Effector memory CD8-positive, alpha-beta T cell (primary cell): ENCODE data around the gene ACAA2.
A peak's percentile ranks its signal among the peaks of the same experiment; 100 is the strongest.

Experiments
- ATAC-seq: fragments of 150-1000 bp; cut with Tn5 transposase; replicated peaks from 2 replicates; pipeline ENCODE4 v1.10.0; 2021; ENCODE audit warnings: mild to moderate bottlenecking, moderate library complexity
- DNase-seq, 3 experiments: peaks; one replicate each; pipeline ENCODE4 v3.0.0; 2021
- H3K27ac Mint-ChIP-seq, 2 donors: one replicate each; pipeline ENCODE4 v1.8.0; 2022; ENCODE audit warnings: mild to moderate bottlenecking in 2 of 2, mixed read lengths in 2 of 2, moderate library complexity in 2 of 2
- H3K27me3 Mint-ChIP-seq, 2 donors: one replicate each; pipeline ENCODE4 v1.8.0; 2022; ENCODE audit warnings: mixed read lengths in 2 of 2
- H3K36me3 Mint-ChIP-seq: one replicate; pipeline ENCODE4 v1.8.0; 2022; ENCODE audit warnings: mild to moderate bottlenecking, moderate library complexity, mixed read lengths; ENCODE audit not compliant: insufficient read depth
- H3K4me1 Mint-ChIP-seq, 2 donors: one replicate each; pipeline ENCODE4 v1.8.0; 2022; ENCODE audit warnings: low read depth in 2 of 2, mixed read lengths in 2 of 2
- H3K4me3 Mint-ChIP-seq, 2 donors: one replicate each; pipeline ENCODE4 v1.8.0; 2022; ENCODE audit warnings: mild to moderate bottlenecking in 2 of 2, mixed read lengths in 2 of 2, moderate library complexity in 2 of 2
- H3K9me3 Mint-ChIP-seq, 2 donors: one replicate each; pipeline ENCODE4 v1.8.0; 2022; ENCODE audit warnings: mixed read lengths in 2 of 2
- total RNA-seq, 9 experiments: gene quantifications; one replicate each; lab custom pipeline; 2026; lab: John Stamatoyannopoulos, UW

Gene ACAA2
- total RNA-seq = 13.4 to 39.0 (median 29.7) reads per million in 9 experiments

- Mint-ChIP-seq H3K36me3 (peaks cover 10% of the 10 kb centered on the region), H3K27ac (peak within 1 kb of the TSS; percentile 92 to 96), H3K9me3 (no peaks in the 10 kb centered on the region), H3K4me3 (peak within 1 kb of the TSS; percentile 91 to 97), H3K27me3 (no peaks in the 10 kb centered on the region), H3K4me1 (peaks cover 50 to 63% of the 10 kb centered on the region in 2 donors)
- ATAC-seq = peak; percentile 88
- DNase-seq = peak; percentile 72 to 76 (median 76)
These were observed at the start of gene ACAA2 for GRCh38 chr18:49813319-49814146. Gene ACAA2, minus strand, starts transcription at chr18:49813533. Its CDS starts 49 bp downstream, at chr18:49813484.

- ATAC-seq (no peak), DNase-seq (no peak)
- peaks cover 11 to 48% of the 10 kb centered on the region in 2 donors for H3K27me3 Mint-ChIP-seq
- H3K4me3 Mint-ChIP-seq = no peak overlapping the region
- H3K36me3 Mint-ChIP-seq = peaks cover 2% of the 10 kb centered on the region
- peaks cover 4 to 5% of the 10 kb centered on the region in 2 donors for H3K4me1 Mint-ChIP-seq
- no peaks in the 10 kb centered on the region for H3K9me3 Mint-ChIP-seq
- no peak overlapping the region for H3K27ac Mint-ChIP-seq
These were observed 49.5 kb upstream of the ACAA2 start for GRCh38 chr18:49862656-49863385.

GRCh38 chr18:49861659-49862058, 48.3 kb upstream of the ACAA2 start:
- Mint-ChIP-seq H3K4me1 (peaks cover 4 to 6% of the 10 kb centered on the region in 2 donors), H3K9me3 (no peaks in the 10 kb centered on the region), H3K4me3 (no peak overlapping the region), H3K27ac (no peak overlapping the region), H3K27me3 (peaks cover 11 to 39% of the 10 kb centered on the region in 2 donors), H3K36me3 (no peaks in the 10 kb centered on the region)
- DNase-seq = no peak
- no peak for ATAC-seq

- no peaks in the 10 kb centered on the region for H3K9me3 Mint-ChIP-seq
- H3K27me3 Mint-ChIP-seq = peaks cover 6 to 24% of the 10 kb centered on the region in 2 donors
- no peak for DNase-seq
- no peak for ATAC-seq
- no peaks in the 10 kb centered on the region for H3K36me3 Mint-ChIP-seq
- peaks cover 4 to 7% of the 10 kb centered on the region in 2 donors for H3K4me1 Mint-ChIP-seq
- H3K4me3 Mint-ChIP-seq = no peak overlapping the region
- H3K27ac Mint-ChIP-seq = no peak overlapping the region
These were observed 46.4 kb upstream of the ACAA2 start for GRCh38 chr18:49859725-49860124.

GRCh38 chr18:49859021-49859359, 45.7 kb upstream of the ACAA2 start:
- H3K36me3 Mint-ChIP-seq = no peaks in the 10 kb centered on the region
- peaks cover 0 to 17% of the 10 kb centered on the region in 2 donors for H3K27me3 Mint-ChIP-seq
- DNase-seq (no peak), ATAC-seq (no peak)
- peak overlapping the region in 1 of 2 donors; percentile 38 for H3K27ac Mint-ChIP-seq
- H3K9me3 Mint-ChIP-seq = no peaks in the 10 kb centered on the region
- no peak overlapping the region for H3K4me3 Mint-ChIP-seq
- peaks cover 4 to 7% of the 10 kb centered on the region in 2 donors for H3K4me1 Mint-ChIP-seq

- H3K9me3 Mint-ChIP-seq = no peaks in the 10 kb centered on the region
- H3K4me1 Mint-ChIP-seq = peaks cover 4 to 7% of the 10 kb centered on the region in 2 donors
- ATAC-seq = peak; percentile 37
- peak; percentile 52 to 59 (median 53) for DNase-seq
- H3K4me3 Mint-ChIP-seq = no peak overlapping the region
- H3K27me3 Mint-ChIP-seq = peaks cover 0 to 12% of the 10 kb centered on the region in 2 donors
- peak overlapping the region in 1 of 2 donors; percentile 38 for H3K27ac Mint-ChIP-seq
- H3K36me3 Mint-ChIP-seq = no peaks in the 10 kb centered on the region
These were observed 45.1 kb upstream of the ACAA2 start for GRCh38 chr18:49858309-49859020.

- Mint-ChIP-seq H3K4me1 (peaks cover 4 to 7% of the 10 kb centered on the region in 2 donors), H3K27ac (peak overlapping the region in 1 of 2 donors; percentile 38), H3K9me3 (no peaks in the 10 kb centered on the region), H3K27me3 (peaks cover 0 to 4% of the 10 kb centered on the region in 2 donors), H3K36me3 (no peaks in the 10 kb centered on the region), H3K4me3 (no peak overlapping the region)
- ATAC-seq = no peak
- no peak for DNase-seq
These were observed 44.4 kb upstream of the ACAA2 start for GRCh38 chr18:49857708-49858107.

GRCh38 chr18:49856496-49856895, 43.2 kb upstream of the ACAA2 start:
- no peaks in the 10 kb centered on the region for H3K36me3 Mint-ChIP-seq
- DNase-seq (no peak), ATAC-seq (no peak)
- no peak overlapping the region for H3K4me3 Mint-ChIP-seq
- no peaks in the 10 kb centered on the region for H3K9me3 Mint-ChIP-seq
- H3K27me3 Mint-ChIP-seq = no peaks in the 10 kb centered on the region
- peak overlapping the region in 1 of 2 donors; percentile 39 for H3K27ac Mint-ChIP-seq
- peaks cover 4 to 7% of the 10 kb centered on the region in 2 donors for H3K4me1 Mint-ChIP-seq

GRCh38 chr18:49855711-49856415, 42.5 kb upstream of the ACAA2 start:
- Mint-ChIP-seq H3K4me3 (no peak overlapping the region), H3K4me1 (peaks cover 4 to 7% of the 10 kb centered on the region in 2 donors), H3K27me3 (peaks cover 0 to 2% of the 10 kb centered on the region in 2 donors), H3K36me3 (no peaks in the 10 kb centered on the region), H3K9me3 (no peaks in the 10 kb centered on the region), H3K27ac (no peak overlapping the region)
- ATAC-seq (no peak), DNase-seq (no peak)

- no peak overlapping the region for H3K4me3 Mint-ChIP-seq
- no peak for ATAC-seq
- no peaks in the 10 kb centered on the region for H3K36me3 Mint-ChIP-seq
- no peak overlapping the region for H3K27ac Mint-ChIP-seq
- H3K9me3 Mint-ChIP-seq = no peaks in the 10 kb centered on the region
- DNase-seq = no peak
- H3K27me3 Mint-ChIP-seq = peaks cover 0 to 13% of the 10 kb centered on the region in 2 donors
- H3K4me1 Mint-ChIP-seq = peaks cover 4 to 7% of the 10 kb centered on the region in 2 donors
These were observed 41.3 kb upstream of the ACAA2 start for GRCh38 chr18:49854681-49855080.

GRCh38 chr18:49853436-49853835, 40.1 kb upstream of the ACAA2 start:
- Mint-ChIP-seq H3K9me3 (no peaks in the 10 kb centered on the region), H3K4me3 (no peak overlapping the region), H3K27ac (no peak overlapping the region), H3K4me1 (peaks cover 2 to 6% of the 10 kb centered on the region in 2 donors), H3K36me3 (no peaks in the 10 kb centered on the region), H3K27me3 (peaks cover 8 to 25% of the 10 kb centered on the region in 2 donors)
- no peak for DNase-seq
- no peak for ATAC-seq

- H3K4me3 Mint-ChIP-seq = no peak overlapping the region
- H3K4me1 Mint-ChIP-seq = peaks cover 6% of the 10 kb centered on the region in 2 donors
- H3K27me3 Mint-ChIP-seq = peaks cover 11 to 29% of the 10 kb centered on the region in 2 donors
- no peak for DNase-seq
- no peaks in the 10 kb centered on the region for H3K36me3 Mint-ChIP-seq
- H3K27ac Mint-ChIP-seq = no peak overlapping the region
- H3K9me3 Mint-ChIP-seq = no peaks in the 10 kb centered on the region
- ATAC-seq = no peak
These were observed 39.7 kb upstream of the ACAA2 start for GRCh38 chr18:49853011-49853410.

- H3K27me3 Mint-ChIP-seq = peaks cover 18 to 43% of the 10 kb centered on the region in 2 donors
These were observed 38.3 kb upstream of the ACAA2 start for GRCh38 chr18:49851624-49852023.

More at GRCh38 chr18:49851624-49852023, 38.3 kb upstream of the ACAA2 start:
- Mint-ChIP-seq H3K36me3 (no peaks in the 10 kb centered on the region), H3K27ac (no peak overlapping the region), H3K4me1 (peaks cover 6 to 9% of the 10 kb centered on the region in 2 donors), H3K9me3 (no peaks in the 10 kb centered on the region), H3K4me3 (no peak overlapping the region)
- no peak for DNase-seq
- ATAC-seq = no peak
